Heart left ventricle (tissue), 16 donors: ENCODE results near the gene CDH13. TPM values are rescaled to one million over a fixed set of nuclear protein-coding genes. Genes with fewer than 3 reads are reported as not detected.
A peak's percentile ranks its signal among the peaks of the same experiment; 100 is the strongest.

Experiments
- ATAC-seq, 4 donors: fragments of 200-7000 bp; cut with Tn5 transposase; one replicate each; pipeline ENCODE4 v1.9.1; 2020 to 2022; ENCODE audit warnings: moderate library complexity in 4 of 4, mild to moderate bottlenecking in 3 of 4, moderate number of reproducible peaks in 1 of 4
- DNase-seq, 5 donors: peaks; one replicate each; pipeline ENCODE4 v3.0.0-alpha.2; 2020
- H3K27ac ChIP-seq, 12 donors: fragments of 200-600 bp; sonication (generic) in 4 of 12; one replicate each; pipeline versions ENCODE4 v1.5.0 to v1.8.0; 2016 to 2022; ENCODE audit warnings: mild to moderate bottlenecking in 2 of 12
- H3K27me3 ChIP-seq, 9 donors: fragments of 200-600 bp; sonication (generic) in 2 of 9; one replicate each; pipeline versions ENCODE4 v1.5.1 to v1.8.0; 2016 to 2022; ENCODE audit warnings: mild to moderate bottlenecking in 3 of 9
- H3K36me3 ChIP-seq, 9 donors: fragments of 200-600 bp; sonication (generic) in 2 of 9; one replicate each; pipeline versions ENCODE4 v1.5.0 to v1.8.0; 2018 to 2022; ENCODE audit warnings: mild to moderate bottlenecking in 2 of 9
- H3K4me1 ChIP-seq, 12 donors: fragments of 200-600 bp; sonication (generic) in 4 of 12; one replicate each; pipeline versions ENCODE4 v1.5.0 to v1.8.0; 2016 to 2022; ENCODE audit warnings: mild to moderate bottlenecking in 3 of 12
- H3K4me3 ChIP-seq, 12 donors: fragments of 200-600 bp; sonication (generic) in 4 of 12; one replicate each; pipeline versions ENCODE4 v1.5.0 to v1.8.0; 2017 to 2022; ENCODE audit warnings: mild to moderate bottlenecking in 9 of 12, moderate library complexity in 4 of 12
- H3K9me3 ChIP-seq, 12 donors: fragments of 200-600 bp; sonication (generic) in 4 of 12; one replicate each; pipeline versions ENCODE4 v1.5.0 to v1.8.0; 2016 to 2022; ENCODE audit warnings: mild to moderate bottlenecking in 1 of 12
- CTCF ChIP-seq, 12 donors: fragments of 200-600 bp; sonication (generic) in 4 of 12; IDR thresholded peaks; one replicate each; pipeline versions ENCODE4 v1.5.0 to v1.8.0; 2018 to 2022; ENCODE audit warnings: antibody characterized with exemption in 12 of 12, mild to moderate bottlenecking in 5 of 12
- POLR2A ChIP-seq, 2 donors: fragments of 450-650 bp; IDR thresholded peaks; one replicate each; pipeline ENCODE4 v1.6.1; 2017; ENCODE audit warnings: antibody characterized with exemption in 2 of 2, mild to moderate bottlenecking in 2 of 2, moderate library complexity in 2 of 2
- WGBS, 4 donors: extraction: QIAGEN DNeasy Blood & Tissue Kit in 2 of 4; methylation state at CpG; one replicate each; pipeline versions ENCODE4 v1.1.5 to v1.1.7; 2013 to 2018; 5-methylcytosine and 5-hydroxymethylcytosine counted together
- intact Hi-C, 10 donors: fragments of 100-400 bp; cut with DNase I; formaldehyde crosslinking; loops; one replicate each; pipeline versions ENCODE4 v1.11.1 to v1.14.2; 2022
- polyA plus RNA-seq, 2 donors: library from polyadenylated mRNA; stranded (reverse); fragments of 200-250 nt; gene quantifications; one replicate each; pipeline ENCODE4 v1.2.3, GENCODE V29; 2013
- total RNA-seq, 9 donors: library from RNA; depleted of rRNA in 2 of 9; stranded (reverse); fragments of >200 nt in 2 of 9; fragmentation: NEBNext Ultra II Directional in 3 of 9; extraction: Animal tissue kit (Norgen Biotek cat#: 25700) in 3 of 9; gene quantifications; one replicate each; pipeline versions ENCODE4 v1.1.0 to v1.2.4, GENCODE V29; 2016 to 2023
- donor health status: ischemic (EF 13 %, LVEDD 7.1; RV severe dilation, severe dysfunction).
- donor health status: healthy with polysubstance abuse.
- donor health status: DM: no; HTN: yes; CAD: no.
- donor health status: DM: no; HTN: no; CAD: no.
- donor health status: ischemic (EF 25% LVEDD 6.9; RV normal size, moderate dysfunction).
- donor health status: ischemic (EF 25% LVEDD 5.7; RV mildly dilated, moderate dysfunction).
- donor health status: healthy.
- donor health status: DM: yes; HTN: yes; CAD: no.
- donor health status: ischemic (EF 35%, LVEDD 5.7; RV mildly dilated, moderate dysfunction).
- donor health status: nonischemic (EF 11% LVEDD 7.7; RV severe dilation, severe dysfunction).
- donor health status: DM: yes; HTN: yes; CAD: no.
- donor health status: PGD.
- donor health status: ischemic (EF 29% LVEDD 5.4; RV normal size, mild dysfunction).
- donor health status: nonischemic (EF 23%, LVEDD 6.1; RV moderate dilation, normal function).

Gene CDH13
- total and polyA plus RNA-seq, 11 donors = 15.0 to 172 (median 137) TPM

- intact Hi-C loops = loop anchor here in 6 of 10 donors (10.0 kb wide), 8 partner anchors 59 to 751 kb away; no protein-coding TSS in a partner anchor
Measured at GRCh38 chr16:83355570-83356218, 728.9 kb downstream of the CDH13 start.

DNA sequence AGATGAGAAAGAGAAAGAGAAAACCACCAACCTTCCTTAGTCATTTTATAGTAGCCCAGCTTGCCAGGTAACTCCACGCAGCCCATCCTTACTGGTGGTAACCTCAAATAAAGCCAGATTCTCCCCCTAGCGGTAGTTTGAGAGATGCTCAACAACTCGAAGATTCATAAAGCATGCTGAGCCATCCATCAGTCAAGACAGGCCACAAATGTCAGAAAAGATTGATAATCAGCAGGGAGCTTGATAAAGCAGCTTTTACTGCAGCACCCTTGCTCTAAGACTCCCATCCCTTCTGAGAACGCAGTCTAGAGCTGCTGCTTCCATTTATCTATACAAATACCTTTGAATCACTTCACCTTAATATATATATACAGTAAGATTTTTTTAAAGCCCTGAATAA, 729.5 kb downstream of the CDH13 start:
- no peaks in the 10 kb centered on the region for H3K9me3 ChIP-seq
- H3K4me1 ChIP-seq = peaks cover 0 to 8% (median 0%) of the 10 kb centered on the region in 12 donors
- ATAC-seq (peak in 3 of 4 donors; percentile 59 to 75 (median 61)), DNase-seq (peak in 1 of 5 donors; percentile 12)
- no peaks in the 10 kb centered on the region for H3K27me3 ChIP-seq
- H3K36me3 ChIP-seq = no peaks in the 10 kb centered on the region
- TF ChIP-seq POLR2A (IDR thresholded peaks at IDR 0.05) (no peak), CTCF (IDR thresholded peaks at IDR 0.05) (peak; percentile 40 to 67 (median 51))
- intact Hi-C loops = loop anchor here in 6 of 10 donors (10.0 kb wide), 8 partner anchors 59 to 751 kb away; no protein-coding TSS in a partner anchor
- 6 to 13% (median 11%) methylated on average over 4 of the region's 4 CpGs for WGBS, 4 donors
- H3K27ac ChIP-seq = no peak overlapping the region
- H3K4me3 ChIP-seq = no peak overlapping the region

More at GRCh38 chr16:83355570-83356218, 728.9 kb downstream of the CDH13 start:
- WGBS, 4 donors = 71 to 76% (median 74%) methylated on average over 8 of the region's 8 CpGs
- Histone ChIP-seq H3K4me3 (no peak overlapping the region), H3K36me3 (no peaks in the 10 kb centered on the region), H3K4me1 (peaks cover 0 to 8% (median 1%) of the 10 kb centered on the region in 12 donors), H3K27me3 (no peaks in the 10 kb centered on the region), H3K27ac (no peak overlapping the region), H3K9me3 (no peaks in the 10 kb centered on the region)
- DNase-seq (no peak), ATAC-seq (no peak)
- TF ChIP-seq POLR2A (IDR thresholded peaks at IDR 0.05) (no peak), CTCF (IDR thresholded peaks at IDR 0.05) (no peak)

GRCh38 chr16:83356986-83357385, 730.2 kb downstream of the CDH13 start:
- WGBS, 4 donors = 87 to 90% (median 87%) methylated on average over 4 of the region's 4 CpGs
- TF ChIP-seq POLR2A (IDR thresholded peaks at IDR 0.05) = no peak
- no peak overlapping the region for H3K4me3 ChIP-seq
- intact Hi-C loops = loop anchor here in 6 of 10 donors (10.0 kb wide), 8 partner anchors 58 to 752 kb away; no protein-coding TSS in a partner anchor
- no peak overlapping the region for H3K27ac ChIP-seq
- H3K9me3 ChIP-seq = no peaks in the 10 kb centered on the region
- ATAC-seq (no peak), DNase-seq (no peak)
- no peaks in the 10 kb centered on the region for H3K27me3 ChIP-seq
- peaks cover 0 to 8% (median 0%) of the 10 kb centered on the region in 12 donors for H3K4me1 ChIP-seq
- H3K36me3 ChIP-seq = no peaks in the 10 kb centered on the region

GRCh38 chr16:83363521-83363920, 736.8 kb downstream of the CDH13 start:
- Histone ChIP-seq H3K4me3 (no peak overlapping the region), H3K27ac (no peak overlapping the region), H3K27me3 (no peaks in the 10 kb centered on the region), H3K9me3 (no peaks in the 10 kb centered on the region), H3K4me1 (peaks cover 0 to 3% (median 0%) of the 10 kb centered on the region in 12 donors), H3K36me3 (no peaks in the 10 kb centered on the region)
- no peak for ATAC-seq
- no peak for TF ChIP-seq POLR2A (IDR thresholded peaks at IDR 0.05)
- no peak for TF ChIP-seq CTCF (IDR thresholded peaks at IDR 0.05)
- intact Hi-C loops = no loop called here
- DNase-seq = no peak
- WGBS, 4 donors = 70 to 79% (median 72%) methylated on average over 4 of the region's 4 CpGs
